K562 (cell line): ENCODE measurements around the gene SCARF1. TPM values are rescaled to one million over a fixed set of nuclear protein-coding genes. Genes with fewer than 3 reads are reported as not detected.

Source experiments
- ATAC-seq: fragments of 200-7000 bp; cut with Tn5 transposase; 3 replicates; pipeline ENCODE4 v1.9.1; 2020; ENCODE audit warnings: moderate library complexity
- BruUV-seq: library from RNA; stranded (reverse); fragments of 400-500 nt; replicated peaks from 2 replicates; lab custom pipeline; 2021; lab: Mats Ljungman, UMichigan
- CTCF ChIA-PET: fragments of 300-600 bp; formaldehyde crosslinking; extraction: SDS; loops from one replicate; lab custom pipeline; 2021; ENCODE audit warnings: low intra/inter-chr PET ratio; lab: Yijun Ruan, JAX
- POLR2A ChIA-PET: fragments of 300-600, 350-650 bp; sonication (Branson Sonifier 250); formaldehyde crosslinking; extraction: SDS; loops from one replicate; lab custom pipeline; 2021; ENCODE audit warnings: antibody characterized with exemption, inconsistent platforms; lab: Yijun Ruan, JAX
- DNase-seq, 4 experiments: peaks; one replicate each; pipeline versions ENCODE4 v3.0.0 to v3.0.0-alpha.2; 2011 to 2018; ENCODE audit warnings: low spot score in 3 of 4, mixed read lengths in 3 of 4; ENCODE audit errors: extremely low read depth in 1 of 4
- FAIRE-seq: peaks from 2 replicates; lab custom pipeline; 2011; peaks lifted over from hg19 to GRCh38; lab: Jason Lieb, UNC
- H2AFZ ChIP-seq: 2 replicates; pipeline ENCODE4 v1.6.0; 2011; ENCODE audit warnings: low read depth, low read length, control low read depth, inconsistent platforms
- H3K27ac ChIP-seq: fragments of 200-600 bp; 3 replicates; pipeline ENCODE4 v1.8.0; 2011; ENCODE audit warnings: low read depth, mild to moderate bottlenecking, control low read depth, inconsistent platforms, low read length, moderate library complexity, mixed read lengths; ENCODE audit errors: extremely low read depth
- H3K27me3 ChIP-seq, 2 experiments: fragments of 300-600 bp in 1 of 2; 2 replicates in 1 of 2; 3 replicates in 1 of 2; pipeline versions ENCODE4 v1.6.0 to v1.8.0; 2011; ENCODE audit warnings: inconsistent platforms in 2 of 2, low read length in 2 of 2, mild to moderate bottlenecking in 1 of 2, mixed read lengths in 1 of 2, moderate library complexity in 1 of 2; ENCODE audit not compliant: control insufficient read depth in 2 of 2, insufficient read depth in 2 of 2
- H3K36me3 ChIP-seq: fragments of 300-600 bp; 3 replicates; pipeline ENCODE4 v1.8.0; 2011; ENCODE audit warnings: mild to moderate bottlenecking, low read length, inconsistent platforms; ENCODE audit not compliant: control insufficient read depth, insufficient read depth
- H3K4me1 ChIP-seq, 2 experiments: fragments of 200-600 bp in 1 of 2; replicated peaks in 1 of 2; 2 replicates in 1 of 2; 3 replicates in 1 of 2; pipeline versions ENCODE4 v1.5.1 to v1.8.0; 2011; ENCODE audit warnings: inconsistent platforms in 2 of 2, low read length in 2 of 2, mild to moderate bottlenecking in 1 of 2, mixed read lengths in 1 of 2, moderate library complexity in 1 of 2; ENCODE audit not compliant: control insufficient read depth in 2 of 2, insufficient read depth in 2 of 2
- H3K4me2 ChIP-seq: 2 replicates; pipeline ENCODE4 v1.6.1; 2011; ENCODE audit warnings: low read length, control low read depth, inconsistent platforms, mixed read lengths; ENCODE audit not compliant: insufficient read depth
- H3K4me3 ChIP-seq: fragments of 200-600 bp; sonication (generic), shearing (Covaris generic); 2 replicates; pipeline ENCODE4 v1.5.1; 2016; ENCODE audit warnings: control low read depth, inconsistent platforms
- H3K79me2 ChIP-seq: fragments of 200-600 bp; 3 replicates; pipeline ENCODE4 v1.8.0; 2011; ENCODE audit warnings: low read length, inconsistent platforms; ENCODE audit not compliant: control insufficient read depth, insufficient read depth
- H3K9ac ChIP-seq, 2 experiments: 2 replicates each; pipeline versions ENCODE4 v1.6.0 to v1.6.1; 2011; ENCODE audit warnings: low read depth in 2 of 2, low read length in 2 of 2, control low read depth in 1 of 2, inconsistent platforms in 1 of 2, mild to moderate bottlenecking in 1 of 2, mixed read lengths in 1 of 2; ENCODE audit not compliant: insufficient read depth in 1 of 2
- H3K9me1 ChIP-seq: one replicate; pipeline ENCODE4 v1.6.0; 2011; ENCODE audit warnings: inconsistent platforms, mild to moderate bottlenecking, low read length, moderate library complexity; ENCODE audit not compliant: control insufficient read depth, insufficient read depth
- H3K9me3 ChIP-seq: replicated peaks from 2 replicates; pipeline ENCODE4 v1.5.1; 2011; ENCODE audit warnings: low read depth, low read length, inconsistent platforms; ENCODE audit not compliant: control insufficient read depth, insufficient read depth
- H4K20me1 ChIP-seq: replicated peaks from 2 replicates; pipeline ENCODE4 v1.6.1; 2011; ENCODE audit warnings: low read length, inconsistent platforms, mixed read lengths; ENCODE audit not compliant: control insufficient read depth, insufficient read depth
- DIDO1 ChIP-seq: fragments of 450-650 bp; IDR thresholded peaks from 2 replicates; pipeline ENCODE4 v1.6.1; 2016; ENCODE audit warnings: low read depth, missing biosample characterization, missing genetic modification characterization
- GTF2B ChIP-seq: IDR thresholded peaks from 2 replicates; pipeline ENCODE4 v1.6.1; 2011; ENCODE audit not compliant: insufficient read length; ENCODE audit errors: extremely low read depth
- HDAC1 ChIP-seq, 2 experiments: fragments of 450-650 bp; IDR thresholded peaks; 2 replicates each; pipeline ENCODE4 v1.6.1; 2016 to 2017; ENCODE audit warnings: inconsistent platforms in 1 of 2, mild to moderate bottlenecking in 1 of 2, moderate library complexity in 1 of 2
- MNT ChIP-seq, 2 experiments: fragments of 450-650 bp; conservative IDR thresholded peaks; 2 replicates each; pipeline ENCODE4 v1.6.1; 2017; ENCODE audit warnings: mild to moderate bottlenecking in 2 of 2, moderate library complexity in 2 of 2
- NBN ChIP-seq: fragments of 450-650 bp; IDR thresholded peaks from 2 replicates; pipeline ENCODE4 v1.6.1; 2016; ENCODE audit warnings: low read depth, mild to moderate bottlenecking
- TFAP4 ChIP-seq: sonication (generic); formaldehyde crosslinking; IDR thresholded peaks from 2 replicates; pipeline ENCODE4 v1.8.0; 2022; ENCODE audit warnings: missing genetic modification reagents, mild to moderate bottlenecking, moderate library complexity, borderline replicate concordance
- ZNF395 ChIP-seq: fragments of 200-800 bp; sonication (Bioruptor generic); IDR thresholded peaks from 2 replicates; pipeline ENCODE4 v1.6.1; 2017; ENCODE audit warnings: missing genetic modification characterization, missing compliant biosample characterization
- ZNF57 ChIP-seq: fragments of 450-650 bp; formaldehyde crosslinking; IDR thresholded peaks from 2 replicates; pipeline ENCODE4 v1.4.0; 2020; ENCODE audit warnings: mild to moderate bottlenecking, moderate library complexity
- ZNF764 ChIP-seq: fragments of 250-450 bp; sonication (Bioruptor Pico); IDR thresholded peaks from 2 replicates; pipeline ENCODE4 v1.4.0; 2020; ENCODE audit warnings: low read depth, mild to moderate bottlenecking, moderate library complexity
- WGBS: fragments of 100-300 bp; shearing (Covaris generic); methylation state at CpG from one replicate; pipeline ENCODE4 v1.1.6; 2016; ENCODE audit warnings: low coverage, mixed read lengths; ENCODE audit not compliant: insufficient coverage; ENCODE audit errors: missing lambda C conversion rate; 5-methylcytosine and 5-hydroxymethylcytosine counted together
- in situ Hi-C: fragments of 300-500 bp; cut with MboI; formaldehyde crosslinking; loops from 4 replicates; pipeline ENCODE4 v1.15.0; 2018; ENCODE audit warnings: inconsistent platforms, mixed read lengths
- intact Hi-C: fragments of 100-400 bp; cut with micrococcal nuclease; formaldehyde crosslinking; loops from 2 replicates; pipeline ENCODE4 v1.14.2; 2022
- polyA plus RNA-seq, 8 experiments: library from polyadenylated mRNA; depleted of rRNA in 4 of 8; stranded (reverse) in 5 of 8; unstranded in 3 of 8; fragments of >200 nt; fragmentation: Nextera tagmentation in 2 of 8; fragmentation: Illumina TruSeq in 1 of 8; extraction: Ambion mirVana in 2 of 8; extraction: Trizol in 1 of 8; gene quantifications; 2 replicates each; pipeline versions ENCODE4 v1.2.1 to v1.2.3, GENCODE V29; 2011 to 2014; ENCODE audit warnings: inconsistent platforms in 1 of 8, missing spikeins in 1 of 8
- total RNA-seq, 7 experiments: library from RNA; depleted of rRNA in 6 of 7; stranded (reverse); fragments of >200 nt in 6 of 7; fragmentation: Illumina TruSeq in 2 of 7; extraction: Trizol in 2 of 7; gene quantifications; 2 replicates each; pipeline versions ENCODE4 v1.2.1 to v1.2.3, GENCODE V29; 2011 to 2021; ENCODE audit warnings: low replicate concordance in 1 of 7
- TF ChIP-seq, protein P1 (sequence below): fragments of 250-450 bp; sonication (Bioruptor Pico); IDR thresholded peaks from 2 replicates; pipeline ENCODE4 v1.8.0; 2022; ENCODE audit warnings: moderate library complexity, mild to moderate bottlenecking, inconsistent platforms
- TF ChIP-seq, protein P2 (sequence below): fragments of 450-650 bp; conservative IDR thresholded peaks from 2 replicates; pipeline ENCODE4 v1.6.1; 2016; ENCODE audit warnings: missing genetic modification characterization, low read depth, mild to moderate bottlenecking, control low read depth, missing compliant biosample characterization

The SCARF1 gene
- total and polyA plus RNA-seq, 9 of the 15 experiments (the other 6 are each of a cell fraction or from before 2014, with no cell fraction given) = 0.04 to 2.1 (median 0.63) TPM

- in situ Hi-C loops = no loop called here
- FAIRE-seq = peak; percentile 56
- Histone ChIP-seq H3K9me3 (no peaks in the 10 kb centered on the region), H3K9me1 (no peaks in the 10 kb centered on the region), H3K27me3 (no peaks in the 10 kb centered on the region), H3K4me3 (peak overlapping the region; percentile 66), H3K27ac (peak overlapping the region; percentile 92; the same call in 2 of the 3 replicates), H3K4me2 (peak overlapping the region; percentile 88), H3K9ac (peak overlapping the region; percentile 83 to 91; a peak in 3 of 4 replicates), H3K79me2 (no peaks in the 10 kb centered on the region), H4K20me1 (peaks cover 7% of the 10 kb centered on the region; the same call in 1 of the 2 replicates), H3K4me1 (peaks cover 9 to 39% of the 10 kb centered on the region in 2 experiments), H3K36me3 (no peaks in the 10 kb centered on the region), H2AFZ (peak overlapping the region; percentile 86)
- ChIA-PET POLR2A (interaction anchor here (0.7 to 1.7 kb wide), 5 partner anchors 12 to 1029 kb away, joined by 3 to 6 read pairs (median 4); partner anchors contain the start of gene INPP5K), CTCF (interaction anchor here (2.1 kb wide), 1 partner anchor 55 kb away, joined by 8 read pairs; no protein-coding TSS in a partner anchor)
- intact Hi-C loops = loop anchor here (2.0 kb wide), 1 partner anchor 55 kb away; no protein-coding TSS in a partner anchor
- BruUV-seq = no TSS peak
- peak; percentile 56 to 74 (median 65) for DNase-seq
- 6% methylated on average over 25 of the region's 45 CpGs for WGBS
- ATAC-seq = peak; percentile 61
- TF ChIP-seq ZNF57 (no peak), NBN (no peak), ZNF764 (CRISPR knock-in tag) (peak; percentile 90), MNT (conservative IDR thresholded peaks at IDR 0.05) (peak in 1 of 2 experiments; percentile 33; a peak in 1 of 4 replicates), HDAC1 (IDR thresholded peaks at IDR 0.05) (no peak; a peak in 1 of 4 replicates), GTF2B (no peak), ZNF395 (no peak), TFAP4 (peak; percentile 84), DIDO1 (no peak)
- TF ChIP-seq, protein P1, sequence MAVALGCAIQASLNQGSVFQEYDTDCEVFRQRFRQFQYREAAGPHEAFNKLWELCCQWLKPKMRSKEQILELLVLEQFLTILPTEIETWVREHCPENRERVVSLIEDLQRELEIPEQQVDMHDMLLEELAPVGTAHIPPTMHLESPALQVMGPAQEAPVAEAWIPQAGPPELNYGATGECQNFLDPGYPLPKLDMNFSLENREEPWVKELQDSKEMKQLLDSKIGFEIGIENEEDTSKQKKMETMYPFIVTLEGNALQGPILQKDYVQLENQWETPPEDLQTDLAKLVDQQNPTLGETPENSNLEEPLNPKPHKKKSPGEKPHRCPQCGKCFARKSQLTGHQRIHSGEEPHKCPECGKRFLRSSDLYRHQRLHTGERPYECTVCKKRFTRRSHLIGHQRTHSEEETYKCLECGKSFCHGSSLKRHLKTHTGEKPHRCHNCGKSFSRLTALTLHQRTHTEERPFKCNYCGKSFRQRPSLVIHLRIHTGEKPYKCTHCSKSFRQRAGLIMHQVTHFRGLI = no peak
- TF ChIP-seq, protein P2, sequence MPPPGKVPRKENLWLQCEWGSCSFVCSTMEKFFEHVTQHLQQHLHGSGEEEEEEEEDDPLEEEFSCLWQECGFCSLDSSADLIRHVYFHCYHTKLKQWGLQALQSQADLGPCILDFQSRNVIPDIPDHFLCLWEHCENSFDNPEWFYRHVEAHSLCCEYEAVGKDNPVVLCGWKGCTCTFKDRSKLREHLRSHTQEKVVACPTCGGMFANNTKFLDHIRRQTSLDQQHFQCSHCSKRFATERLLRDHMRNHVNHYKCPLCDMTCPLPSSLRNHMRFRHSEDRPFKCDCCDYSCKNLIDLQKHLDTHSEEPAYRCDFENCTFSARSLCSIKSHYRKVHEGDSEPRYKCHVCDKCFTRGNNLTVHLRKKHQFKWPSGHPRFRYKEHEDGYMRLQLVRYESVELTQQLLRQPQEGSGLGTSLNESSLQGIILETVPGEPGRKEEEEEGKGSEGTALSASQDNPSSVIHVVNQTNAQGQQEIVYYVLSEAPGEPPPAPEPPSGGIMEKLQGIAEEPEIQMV (tag) = no peak
Measured at GRCh38 chr17:1629504-1630310, 15.8 kb downstream of the SCARF1 start.
